ENCODE results near the gene ELL2. TPM values are rescaled to one million over a fixed set of nuclear protein-coding genes. Genes with fewer than 3 reads are reported as not detected.
A peak's percentile ranks its signal among the peaks of the same experiment; 100 is the strongest.

Gene ELL2
- total RNA-seq, 1 donor from 2014 or later, result 21.0 TPM

GRCh38 chr5:95983509-95983908, 21.9 kb upstream of the ELL2 start:
- DNase-seq (ENCODE audit: low read depth, low spot score), result no peak

DNA sequence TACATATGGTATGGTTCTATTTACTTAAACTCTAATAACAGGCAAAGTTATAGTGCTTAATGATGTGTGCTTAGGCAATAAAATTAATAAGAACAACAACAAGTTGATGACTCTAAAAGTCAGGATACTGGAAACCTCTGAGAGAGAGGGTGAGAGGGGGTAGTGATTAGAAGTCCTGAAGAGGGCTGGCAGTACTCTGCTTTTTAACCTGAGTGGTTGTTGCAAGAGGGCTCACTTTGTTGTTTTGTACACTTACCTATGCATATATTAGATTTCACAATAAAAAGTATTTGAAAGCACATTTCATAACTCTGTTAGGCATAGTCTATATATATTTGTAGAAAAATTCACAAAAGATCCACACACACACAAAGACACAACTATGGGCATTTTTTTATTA, 21.4 kb upstream of the ELL2 start:
- no peak for DNase-seq (ENCODE audit: low read depth, low spot score)

DNA sequence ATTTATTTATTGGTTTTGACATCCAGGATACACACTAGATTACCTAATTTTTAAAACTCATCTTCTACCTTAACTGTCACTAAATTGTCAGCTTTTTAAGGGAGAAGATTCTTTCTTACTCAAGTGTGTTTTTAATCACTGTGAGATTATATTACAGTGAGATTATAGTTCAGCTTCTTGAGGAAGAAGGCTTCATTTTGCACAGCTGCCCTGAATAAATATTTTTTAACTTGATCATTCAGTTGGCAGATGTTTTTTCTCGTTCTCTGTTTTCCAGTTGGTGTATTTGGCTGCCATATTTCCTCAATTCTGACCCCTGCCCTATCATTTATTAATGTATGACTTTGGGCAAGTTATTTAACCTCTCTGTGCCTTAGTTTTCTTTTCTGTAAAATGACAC, 15.0 kb upstream of the ELL2 start:
- DNase-seq (ENCODE audit: low read depth, low spot score), result no peak

- DNase-seq (ENCODE audit: low read depth, low spot score), result no peak
Observed at GRCh38 chr5:95975703-95976102, 14.1 kb upstream of the ELL2 start.

DNA sequence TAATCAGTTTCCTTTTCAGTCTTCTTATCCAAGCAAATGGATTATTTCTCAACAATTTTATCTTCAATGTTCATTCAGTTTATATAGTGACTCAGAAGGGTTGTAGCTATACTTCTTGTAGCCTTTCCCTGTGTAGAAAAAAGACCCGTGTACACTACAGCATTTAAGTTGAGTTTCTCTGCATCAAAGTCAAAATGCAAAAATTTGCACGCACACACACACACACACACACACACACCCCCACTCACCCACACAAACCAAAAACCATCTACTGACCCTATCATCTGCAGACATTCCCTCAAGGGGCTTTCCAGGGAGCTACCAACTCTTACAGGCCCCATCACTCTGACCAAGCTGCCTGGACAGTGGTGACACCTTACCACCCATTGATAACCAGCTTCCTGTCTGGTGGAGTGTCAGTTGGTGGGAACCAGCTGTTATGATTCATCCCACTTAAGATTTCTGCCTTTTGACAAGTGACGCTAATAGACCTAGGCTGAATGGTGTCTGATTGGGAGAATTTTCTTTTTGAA, 12.2 kb upstream of the ELL2 start:
- no peak for DNase-seq (ENCODE audit: low read depth, low spot score)

DNA sequence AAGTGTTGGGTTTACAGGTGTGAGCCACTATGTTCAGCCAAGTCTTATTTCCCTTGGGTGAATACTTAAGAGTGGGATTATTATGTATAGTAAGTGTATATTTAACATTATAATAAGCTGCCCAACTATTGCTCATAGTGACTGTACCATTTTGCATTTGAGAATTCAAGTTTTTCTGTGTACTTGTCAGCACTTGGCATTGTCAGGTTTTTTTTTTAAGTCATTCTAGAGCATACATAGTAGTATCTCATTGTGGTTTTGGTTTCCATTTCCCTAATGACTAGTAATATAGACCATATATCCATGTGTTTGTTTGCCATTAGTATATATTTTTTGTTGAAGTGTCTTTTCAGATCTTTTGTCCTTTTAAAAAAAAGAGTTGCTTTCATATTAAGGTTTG, 10.5 kb upstream of the ELL2 start:
- DNase-seq (ENCODE audit: low read depth, low spot score), result no peak

GRCh38 chr5:95970359-95970704, 8.7 kb upstream of the ELL2 start:
- no peak for DNase-seq (ENCODE audit: low read depth, low spot score)

- DNase-seq (ENCODE audit: low read depth, low spot score), result no peak
Observed at GRCh38 chr5:95969651-95970358, 8.2 kb upstream of the ELL2 start.

GRCh38 chr5:95969055-95969454, 7.4 kb upstream of the ELL2 start:
- no peak for DNase-seq (ENCODE audit: low read depth, low spot score)

GRCh38 chr5:95967236-95967635, 5.6 kb upstream of the ELL2 start:
- no peak for DNase-seq (ENCODE audit: low read depth, low spot score)

- DNase-seq (ENCODE audit: low read depth, low spot score), result no peak
Observed at GRCh38 chr5:95966005-95966404, 4.4 kb upstream of the ELL2 start.

- no peak for DNase-seq (ENCODE audit: low read depth, low spot score)
Observed at GRCh38 chr5:95963650-95964410, 2.2 kb upstream of the ELL2 start.

DNA sequence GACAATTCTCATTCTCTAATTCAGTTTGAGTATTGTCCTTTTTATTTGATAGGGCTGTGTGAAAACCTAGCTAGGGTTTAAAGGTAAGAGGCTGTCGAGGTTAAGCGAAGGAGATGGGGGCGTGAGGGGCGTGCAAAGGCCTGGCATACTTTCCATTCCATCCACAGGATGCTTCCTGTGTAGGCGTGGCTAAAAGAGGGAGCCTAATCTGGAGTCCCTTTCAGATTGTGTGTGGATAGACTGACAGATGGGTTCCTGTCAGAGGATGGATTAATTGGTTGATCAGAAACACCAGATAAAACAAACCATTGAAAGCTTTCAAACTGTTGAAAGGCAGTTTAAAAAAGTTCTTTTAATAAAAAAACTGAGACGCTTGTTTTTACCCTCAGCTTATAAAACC, 1.1 kb upstream of the ELL2 start:
- DNase-seq (ENCODE audit: low read depth, low spot score), result no peak

- DNase-seq (ENCODE audit: low read depth, low spot score), result no peak
Observed at GRCh38 chr5:95962475-95962773, 773 bp upstream of the ELL2 start.

GRCh38 chr5:95960667-95961616, 709 bp downstream of the ELL2 start:
- peak; percentile 61 for DNase-seq (ENCODE audit: low read depth, low spot score)

- DNase-seq (ENCODE audit: low read depth, low spot score), result no peak
Observed at GRCh38 chr5:95959888-95960666, 1.6 kb downstream of the ELL2 start.

- no peak for DNase-seq (ENCODE audit: low read depth, low spot score)
Observed at GRCh38 chr5:95959051-95959887, 2.4 kb downstream of the ELL2 start.

GRCh38 chr5:95958310-95959014, 3.2 kb downstream of the ELL2 start:
- no peak for DNase-seq (ENCODE audit: low read depth, low spot score)

GRCh38 chr5:95957561-95958203, 4.0 kb downstream of the ELL2 start:
- DNase-seq (ENCODE audit: low read depth, low spot score), result no peak

Measured in pulmonary artery endothelial cell (primary cell).